B cell (primary cell): ENCODE measurements around the gene CNTD1. TPM values are rescaled to one million over a fixed set of nuclear protein-coding genes. Genes with fewer than 3 reads are reported as not detected.

Experiments
- ATAC-seq: fragments of 200-7000 bp; cut with Tn5 transposase; one replicate; pipeline ENCODE4 v1.10.0; 2021; ENCODE audit warnings: low read depth, mild to moderate bottlenecking, moderate number of reproducible peaks, moderate library complexity
- CTCF ChIA-PET: fragments of 350-600 bp; sonication (Branson Sonifier 250); formaldehyde crosslinking; loops from one replicate; lab custom pipeline; 2021; ENCODE audit warnings: antibody characterized with exemption, inconsistent platforms; lab: Charles Lee
- POLR2A ChIA-PET: fragments of 350-600 bp; sonication (Branson Sonifier 250); formaldehyde crosslinking; loops from one replicate; lab custom pipeline; 2021; ENCODE audit warnings: antibody characterized with exemption; lab: Charles Lee
- DNase-seq: peaks from one replicate; pipeline ENCODE4 v3.0.0; 2013
- H2AFZ ChIP-seq: 2 replicates; pipeline ENCODE4 v1.6.1; 2012; ENCODE audit warnings: mild to moderate bottlenecking, low read depth, low read length; ENCODE audit not compliant: insufficient read depth, poor library complexity, severe bottlenecking
- H3K27ac ChIP-seq, 2 donors: 1 replicate in 1 of 2; 2 replicates in 1 of 2; pipeline ENCODE4 v1.5.1; 2012 to 2013; ENCODE audit warnings: low read length in 2 of 2, mild to moderate bottlenecking in 2 of 2, moderate library complexity in 1 of 2
- H3K27me3 ChIP-seq, 4 experiments: fragments of 200-600 bp in 1 of 4; sonication (generic) in 1 of 4; replicated peaks in 1 of 4; 1 replicate in 2 of 4; 2 replicates in 2 of 4; pipeline versions ENCODE4 v1.6.1 to v1.7.0; 2013 to 2016; ENCODE audit warnings: low read length in 3 of 4, mild to moderate bottlenecking in 2 of 4, mixed read lengths in 1 of 4, moderate library complexity in 1 of 4; ENCODE audit not compliant: insufficient read depth in 4 of 4, control insufficient read depth in 3 of 4; ENCODE audit errors: control extremely low read depth in 1 of 4
- H3K36me3 ChIP-seq, 2 experiments: replicated peaks in 1 of 2; 1 replicate in 1 of 2; 2 replicates in 1 of 2; pipeline versions ENCODE4 v1.6.1 to v1.7.1; 2013; ENCODE audit warnings: low read length in 1 of 2; ENCODE audit not compliant: insufficient read depth in 2 of 2, control insufficient read depth in 1 of 2; ENCODE audit errors: control extremely low read depth in 1 of 2, extremely low read depth in 1 of 2
- H3K4me1 ChIP-seq, 2 donors: fragments of 200-600 bp in 1 of 2; sonication (generic) in 1 of 2; 1 replicate in 1 of 2; 2 replicates in 1 of 2; pipeline versions ENCODE4 v1.5.1 to v1.6.1; 2013 to 2017; ENCODE audit warnings: low read length in 2 of 2; ENCODE audit not compliant: control insufficient read depth in 2 of 2, insufficient read depth in 2 of 2
- H3K4me2 ChIP-seq: replicated peaks from 2 replicates; pipeline ENCODE3; 2012; ENCODE audit warnings: mild to moderate bottlenecking, low read depth, low read length; ENCODE audit not compliant: poor library complexity, severe bottlenecking
- H3K4me3 ChIP-seq, 5 experiments: fragments of 200-600 bp in 1 of 5; sonication (generic) in 1 of 5; 1 replicate in 3 of 5; 2 replicates in 2 of 5; pipeline versions ENCODE4 v1.5.1 to v1.7.0; 2011 to 2016; ENCODE audit warnings: low read length in 4 of 5, mild to moderate bottlenecking in 4 of 5, low read depth in 2 of 5, control low read depth in 1 of 5, moderate library complexity in 1 of 5; ENCODE audit not compliant: insufficient read depth in 1 of 5; ENCODE audit errors: control extremely low read depth in 1 of 5, extremely low read depth in 1 of 5
- H3K79me2 ChIP-seq: fragments of 200-600 bp; sonication (generic); one replicate; pipeline ENCODE4 v1.6.0; 2016; ENCODE audit warnings: low read length; ENCODE audit not compliant: control insufficient read depth, insufficient read depth
- H3K9ac ChIP-seq: fragments of 200-600 bp; sonication (generic); 2 replicates; pipeline ENCODE4 v1.6.1; 2017; ENCODE audit warnings: mild to moderate bottlenecking, low read length, moderate library complexity
- H3K9me3 ChIP-seq, 3 donors: one replicate each; pipeline versions ENCODE4 v1.6.1 to v1.7.1; 2013; ENCODE audit warnings: low read length in 2 of 3; ENCODE audit not compliant: control insufficient read depth in 2 of 3, insufficient read depth in 1 of 3; ENCODE audit errors: control extremely low read depth in 1 of 3
- H4K20me1 ChIP-seq: 2 replicates; pipeline ENCODE4 v1.6.0; 2012; ENCODE audit warnings: mild to moderate bottlenecking, low read length; ENCODE audit not compliant: insufficient read depth, control insufficient read depth, poor library complexity, severe bottlenecking
- H3K27ac Mint-ChIP-seq: one replicate; pipeline ENCODE4 v1.8.0; 2021; ENCODE audit warnings: mixed read lengths
- H3K27me3 Mint-ChIP-seq: one replicate; pipeline ENCODE4 v1.8.0; 2021; ENCODE audit warnings: mixed read lengths
- H3K4me1 Mint-ChIP-seq: one replicate; pipeline ENCODE4 v1.8.0; 2021; ENCODE audit warnings: mixed read lengths
- H3K4me3 Mint-ChIP-seq: one replicate; pipeline ENCODE4 v1.8.0; 2021; ENCODE audit warnings: mixed read lengths
- H3K9me3 Mint-ChIP-seq: one replicate; pipeline ENCODE4 v1.8.0; 2022; ENCODE audit warnings: mixed read lengths; ENCODE audit not compliant: insufficient read depth
- EZH2 ChIP-seq: IDR thresholded peaks from 2 replicates; pipeline ENCODE4 v1.6.1; 2012; ENCODE audit warnings: borderline replicate concordance, low read depth, mild to moderate bottlenecking, moderate library complexity, low read length; ENCODE audit not compliant: insufficient read depth, poor library complexity, severe bottlenecking
- WGBS: methylation state at CpG from one replicate; pipeline ENCODE4 v1.1.5; 2013; ENCODE audit warnings: missing lambda C conversion rate; ENCODE audit not compliant: insufficient coverage; 5-methylcytosine and 5-hydroxymethylcytosine counted together
- intact Hi-C: fragments of 100-400 bp; cut with micrococcal nuclease; formaldehyde crosslinking; loops from one replicate; pipeline ENCODE4 v1.10.0; 2022
- polyA plus RNA-seq: library from polyadenylated mRNA; depleted of rRNA; stranded (reverse); fragments of >200 nt; gene quantifications from 2 replicates; pipeline ENCODE4 v1.2.3, GENCODE V29; 2012
- total RNA-seq, 2 donors: library from RNA; stranded (reverse); fragments of 120-200 nt in 1 of 2; gene quantifications; 1 replicate in 1 of 2; 2 replicates in 1 of 2; pipeline versions ENCODE4 v1.2.3 to v1.2.4, GENCODE V29; 2013 to 2022
- TF ChIP-seq, protein P1 (sequence below): fragments of 200-600 bp; IDR thresholded peaks from one replicate; pipeline ENCODE4 v1.8.0; 2022; ENCODE audit warnings: antibody characterized with exemption, mild to moderate bottlenecking

Gene CNTD1
- total and polyA plus RNA-seq, 2 donors (not counting 1 experiment from before 2014, with no cell fraction given) = not detected

DNA sequence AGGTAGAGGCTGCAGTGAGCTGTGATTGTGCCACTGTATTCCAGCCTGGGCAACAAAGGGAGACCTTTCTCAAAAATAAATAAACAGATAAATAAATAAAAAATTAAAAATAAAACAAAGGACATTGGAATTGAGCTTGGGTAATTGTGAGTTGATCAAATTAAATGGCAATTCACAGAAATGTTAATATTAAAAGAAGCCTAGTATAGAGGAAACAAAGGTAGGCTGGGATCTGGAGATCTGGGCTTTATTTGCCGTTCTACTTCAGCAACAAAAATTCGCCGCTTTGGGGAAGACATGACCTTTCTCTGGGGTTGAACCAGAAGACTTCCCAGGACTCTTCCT lies 25.7 kb upstream of the CNTD1 start:
- peaks cover 4% of the 10 kb centered on the region for H3K79me2 ChIP-seq
- H3K4me3 ChIP-seq = peak overlapping the region; percentile 71 to 88 (median 82)
- H3K9ac ChIP-seq = peak overlapping the region; percentile 90
- peaks cover 16 to 17% of the 10 kb centered on the region in 2 donors for H3K4me1 ChIP-seq
- H3K27me3 Mint-ChIP-seq = peaks cover 2% of the 10 kb centered on the region
- H3K27ac ChIP-seq = peak overlapping the region; percentile 81 to 85
- no peaks in the 10 kb centered on the region for H3K9me3 ChIP-seq
- ATAC-seq = peak; percentile 14
- no peaks in the 10 kb centered on the region for H3K9me3 Mint-ChIP-seq
- peaks cover 23% of the 10 kb centered on the region for H3K4me1 Mint-ChIP-seq
- peak overlapping the region; percentile 98 for H3K27ac Mint-ChIP-seq
- peak overlapping the region; percentile 74 for H3K4me2 ChIP-seq
- no peaks in the 10 kb centered on the region for H4K20me1 ChIP-seq
- peak overlapping the region; percentile 92 for H2AFZ ChIP-seq
- ChIA-PET CTCF (interaction anchor here (1.0 to 3.1 kb wide), 8 partner anchors 10 to 194 kb away, joined by 3 to 22 read pairs (median 4); partner anchors contain the start of gene PSMC3IP), POLR2A (interaction anchor here (0.6 to 2.3 kb wide), 7 partner anchors 14 to 224 kb away, joined by 3 to 9 read pairs (median 3); partner anchors contain the start of genes BECN1, CNTD1 and COA3)
- H3K27me3 ChIP-seq = no peaks in the 10 kb centered on the region
- intact Hi-C loops = loop anchor here (1.0 kb wide), 4 partner anchors 25 to 225 kb away; partner anchors contain the start of genes BECN1, CNTD1, COA3 and EZH1
- peak overlapping the region; percentile 99 for H3K4me3 Mint-ChIP-seq
- no peak for DNase-seq
- 9% methylated on average over 3 of the region's 3 CpGs for WGBS
- H3K36me3 ChIP-seq = peaks cover 2 to 29% of the 10 kb centered on the region in 2 experiments
- TF ChIP-seq EZH2 = no peak
- TF ChIP-seq, protein P1, sequence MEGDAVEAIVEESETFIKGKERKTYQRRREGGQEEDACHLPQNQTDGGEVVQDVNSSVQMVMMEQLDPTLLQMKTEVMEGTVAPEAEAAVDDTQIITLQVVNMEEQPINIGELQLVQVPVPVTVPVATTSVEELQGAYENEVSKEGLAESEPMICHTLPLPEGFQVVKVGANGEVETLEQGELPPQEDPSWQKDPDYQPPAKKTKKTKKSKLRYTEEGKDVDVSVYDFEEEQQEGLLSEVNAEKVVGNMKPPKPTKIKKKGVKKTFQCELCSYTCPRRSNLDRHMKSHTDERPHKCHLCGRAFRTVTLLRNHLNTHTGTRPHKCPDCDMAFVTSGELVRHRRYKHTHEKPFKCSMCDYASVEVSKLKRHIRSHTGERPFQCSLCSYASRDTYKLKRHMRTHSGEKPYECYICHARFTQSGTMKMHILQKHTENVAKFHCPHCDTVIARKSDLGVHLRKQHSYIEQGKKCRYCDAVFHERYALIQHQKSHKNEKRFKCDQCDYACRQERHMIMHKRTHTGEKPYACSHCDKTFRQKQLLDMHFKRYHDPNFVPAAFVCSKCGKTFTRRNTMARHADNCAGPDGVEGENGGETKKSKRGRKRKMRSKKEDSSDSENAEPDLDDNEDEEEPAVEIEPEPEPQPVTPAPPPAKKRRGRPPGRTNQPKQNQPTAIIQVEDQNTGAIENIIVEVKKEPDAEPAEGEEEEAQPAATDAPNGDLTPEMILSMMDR = no peak
